LNCAP (cell line): Measurements from ENCODE around the gene NLN.

Source experiments
- TF ChIP-seq, protein P1 (sequence below): fragments of 450-650 bp; IDR thresholded peaks from 2 replicates; pipeline ENCODE4 v1.5.1; 2017; ENCODE audit warnings: mild to moderate bottlenecking

Gene NLN

DNA sequence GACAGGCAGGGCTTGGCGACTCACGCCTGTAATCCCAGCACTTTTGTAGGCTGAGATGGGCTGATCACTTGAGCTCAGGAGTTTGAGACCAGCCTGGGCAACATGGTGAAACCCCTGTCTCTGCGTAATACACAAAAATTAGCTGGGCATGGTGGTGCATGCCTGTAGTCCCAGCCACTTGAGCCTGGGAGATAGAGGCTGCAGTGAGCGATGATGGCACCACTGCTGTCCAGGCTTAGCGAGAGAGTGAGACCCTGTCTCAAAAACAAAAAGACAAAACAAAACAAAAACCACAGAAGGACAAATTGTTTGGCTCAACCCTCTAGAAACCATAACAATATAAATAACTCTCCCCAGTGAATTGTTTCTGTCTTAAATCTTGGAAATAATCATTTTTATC, 111.8 kb downstream of the NLN start:
- TF ChIP-seq, protein P1, sequence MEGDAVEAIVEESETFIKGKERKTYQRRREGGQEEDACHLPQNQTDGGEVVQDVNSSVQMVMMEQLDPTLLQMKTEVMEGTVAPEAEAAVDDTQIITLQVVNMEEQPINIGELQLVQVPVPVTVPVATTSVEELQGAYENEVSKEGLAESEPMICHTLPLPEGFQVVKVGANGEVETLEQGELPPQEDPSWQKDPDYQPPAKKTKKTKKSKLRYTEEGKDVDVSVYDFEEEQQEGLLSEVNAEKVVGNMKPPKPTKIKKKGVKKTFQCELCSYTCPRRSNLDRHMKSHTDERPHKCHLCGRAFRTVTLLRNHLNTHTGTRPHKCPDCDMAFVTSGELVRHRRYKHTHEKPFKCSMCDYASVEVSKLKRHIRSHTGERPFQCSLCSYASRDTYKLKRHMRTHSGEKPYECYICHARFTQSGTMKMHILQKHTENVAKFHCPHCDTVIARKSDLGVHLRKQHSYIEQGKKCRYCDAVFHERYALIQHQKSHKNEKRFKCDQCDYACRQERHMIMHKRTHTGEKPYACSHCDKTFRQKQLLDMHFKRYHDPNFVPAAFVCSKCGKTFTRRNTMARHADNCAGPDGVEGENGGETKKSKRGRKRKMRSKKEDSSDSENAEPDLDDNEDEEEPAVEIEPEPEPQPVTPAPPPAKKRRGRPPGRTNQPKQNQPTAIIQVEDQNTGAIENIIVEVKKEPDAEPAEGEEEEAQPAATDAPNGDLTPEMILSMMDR, result no peak

DNA sequence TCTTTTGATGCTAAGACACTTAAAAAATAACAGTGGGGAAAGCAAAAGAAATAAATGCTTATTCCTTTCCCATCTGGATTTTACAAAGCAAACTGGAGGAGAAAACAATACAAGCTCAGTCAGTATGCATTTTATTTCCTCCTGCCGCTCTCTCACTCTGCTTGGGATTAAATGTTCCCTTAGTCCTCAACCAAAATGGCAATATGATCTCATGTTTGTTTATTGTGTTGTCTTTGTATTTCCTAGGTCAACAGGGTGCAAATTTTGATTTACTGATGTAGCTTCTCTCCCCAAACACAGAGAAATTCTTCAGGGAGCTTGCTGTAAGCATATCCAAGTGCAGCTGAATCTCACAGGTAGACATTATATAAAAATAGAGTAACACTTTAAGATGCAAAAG, 112.3 kb downstream of the NLN start:
- TF ChIP-seq, protein P1, result no peak

DNA sequence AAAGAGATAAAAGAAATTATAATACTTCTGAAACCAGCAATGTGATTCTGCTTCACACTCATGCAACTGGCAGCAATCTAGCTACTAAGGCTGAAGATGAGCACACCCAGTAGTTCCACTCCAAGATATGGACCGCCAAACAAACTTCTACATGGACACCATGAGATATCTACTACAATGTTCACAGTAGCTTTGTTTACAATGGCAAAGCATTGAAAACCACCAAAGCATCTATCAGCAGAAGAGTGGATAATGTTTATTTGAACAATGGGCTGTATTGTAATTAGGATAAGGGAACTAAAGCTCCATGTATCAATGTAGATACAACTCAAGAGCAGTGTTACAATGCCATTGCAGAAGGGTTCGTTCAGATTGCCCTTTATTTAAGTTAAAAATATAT, 113.2 kb downstream of the NLN start:
- TF ChIP-seq, protein P1, result no peak

DNA sequence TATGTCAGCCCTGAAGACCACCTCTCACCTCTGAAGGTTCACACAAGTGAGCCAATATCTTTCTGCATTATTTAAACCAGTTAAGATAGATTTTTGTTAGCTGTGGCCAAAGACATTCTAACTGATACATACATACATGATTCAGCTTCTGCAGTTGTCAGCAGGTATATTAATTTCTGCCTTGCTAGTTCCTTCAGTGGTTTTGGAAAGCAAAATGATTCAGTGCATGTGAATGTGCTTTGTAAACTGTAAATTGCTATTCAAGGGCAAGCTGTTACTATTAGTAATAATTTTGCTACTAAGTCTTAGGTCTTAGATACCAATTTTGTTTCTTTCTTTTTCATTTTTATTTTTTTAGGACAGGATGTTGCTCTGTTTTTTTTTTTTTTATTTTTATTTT, 115.1 kb downstream of the NLN start:
- TF ChIP-seq, protein P1, result no peak

DNA sequence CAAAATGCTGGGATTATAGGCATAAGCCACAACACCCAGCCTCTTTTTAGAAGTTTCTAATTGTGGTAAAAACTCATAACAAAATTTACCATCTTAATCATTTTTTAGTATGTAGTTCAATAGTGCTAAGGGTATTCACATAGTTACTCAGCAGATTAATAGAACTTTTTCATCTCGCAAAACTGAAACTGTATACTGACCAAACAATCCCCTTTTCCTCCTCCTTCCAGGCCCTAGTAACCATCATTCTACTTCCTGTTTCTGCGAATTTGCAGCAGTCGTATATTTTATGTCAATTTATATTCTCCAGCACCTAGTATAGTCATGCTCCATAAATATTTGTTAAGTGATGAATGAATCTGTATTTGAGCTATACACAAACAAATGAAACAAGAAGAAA, 118.1 kb downstream of the NLN start:
- TF ChIP-seq, protein P1, result no peak

DNA sequence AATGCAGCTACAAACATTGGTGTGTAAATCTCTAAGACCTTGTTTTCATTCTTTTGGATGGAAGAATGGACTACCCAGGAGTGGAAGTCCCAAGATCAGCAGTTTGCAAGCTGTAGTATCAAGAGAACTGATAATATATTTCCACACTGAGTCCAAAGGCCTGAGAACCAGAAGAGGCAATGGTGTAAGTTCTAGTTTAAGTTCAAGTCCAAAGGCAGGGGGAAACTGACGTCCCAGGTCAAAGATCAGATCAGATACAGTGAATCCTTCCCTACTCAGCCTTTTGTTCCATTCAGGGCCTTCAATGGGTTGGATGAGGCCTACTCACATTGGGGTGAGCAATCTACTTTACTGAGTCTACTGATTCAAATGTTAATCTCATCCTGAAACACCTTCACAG, 124.1 kb downstream of the NLN start:
- TF ChIP-seq, protein P1, result no peak

DNA sequence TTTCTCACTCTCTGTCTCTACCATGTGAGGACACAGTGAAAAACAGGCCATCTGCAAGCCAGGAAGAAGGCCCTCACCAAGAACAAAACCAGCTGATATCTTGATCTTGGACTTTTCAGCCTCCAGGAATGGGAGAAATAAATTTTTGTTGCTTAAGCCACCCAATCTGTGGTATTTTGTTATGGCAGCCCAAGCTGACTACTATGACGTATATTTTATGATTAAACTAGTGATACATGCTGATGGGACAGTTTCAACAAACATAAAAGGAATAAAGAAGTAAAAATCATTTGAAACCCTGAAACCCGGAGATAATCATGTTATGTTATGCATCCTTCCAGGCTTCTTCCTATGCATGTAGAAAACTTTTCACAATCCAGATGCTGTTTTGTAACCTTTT, 132.9 kb downstream of the NLN start:
- TF ChIP-seq, protein P1, result no peak

DNA sequence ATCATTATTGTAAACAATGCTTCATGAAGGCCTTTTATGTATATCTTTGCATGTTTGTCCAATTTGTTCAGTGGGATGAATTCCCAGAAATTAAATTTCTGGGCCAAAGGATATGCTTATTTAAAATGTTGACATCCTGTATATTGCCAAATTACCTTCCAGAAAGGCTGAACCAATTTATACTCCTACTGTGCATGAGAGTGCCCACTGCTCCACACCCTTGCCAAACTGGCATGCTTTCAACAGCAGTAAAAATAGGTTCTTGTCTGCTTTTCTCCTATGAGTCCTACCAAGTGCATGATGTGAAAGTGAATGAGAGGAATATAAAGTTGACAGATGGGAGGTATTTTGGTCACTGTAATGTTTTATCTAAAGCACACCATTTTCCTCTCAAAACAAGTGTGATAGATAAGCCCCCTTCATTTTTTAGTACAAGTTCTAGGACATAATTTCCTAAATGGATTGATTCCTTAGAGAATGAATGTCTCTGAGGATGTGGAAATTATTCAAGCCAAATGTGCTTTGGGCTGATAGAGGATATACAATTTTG, 133.8 kb downstream of the NLN start:
- TF ChIP-seq, protein P1, result no peak
